IMR-90 (cell line): ENCODE measurements around the gene AP1S1. TPM values are rescaled to one million over a fixed set of nuclear protein-coding genes. Genes with fewer than 3 reads are reported as not detected.
A peak's percentile ranks its signal among the peaks of the same experiment; 100 is the strongest.

Source experiments
- ATAC-seq: fragments of 200-7000 bp; cut with Tn5 transposase; 2 replicates; pipeline ENCODE4 v1.9.1; 2020; ENCODE audit warnings: low read depth, mild to moderate bottlenecking, moderate library complexity
- BruUV-seq: library from RNA; stranded (reverse); fragments of 400-500 nt; replicated peaks from 2 replicates; lab custom pipeline; 2021; lab: Mats Ljungman, UMichigan
- CTCF ChIA-PET: fragments of 300-600 bp; formaldehyde crosslinking; extraction: SDS; loops from one replicate; lab custom pipeline; 2021; ENCODE audit warnings: antibody characterized with exemption; lab: Yijun Ruan, JAX
- POLR2A ChIA-PET: fragments of 300-600 bp; sonication (Branson Sonifier 250); formaldehyde crosslinking; loops from one replicate; lab custom pipeline; 2022; ENCODE audit warnings: antibody characterized with exemption; ENCODE audit not compliant: unreplicated experiment; lab: Charles Lee
- DNase-seq: peaks from one replicate; pipeline ENCODE4 v3.0.0; 2013
- H2AFZ ChIP-seq: replicated peaks from 2 replicates; pipeline ENCODE3; 2013; ENCODE audit warnings: low read length, mild to moderate bottlenecking; ENCODE audit not compliant: poor library complexity
- H2AK5ac ChIP-seq: 2 replicates; pipeline ENCODE4 v1.6.1; 2013; ENCODE audit warnings: low read depth, low read length, inconsistent platforms
- H2AK9ac ChIP-seq: replicated peaks from 2 replicates; pipeline ENCODE3; 2013; ENCODE audit warnings: mild to moderate bottlenecking, low read depth, low read length, moderate library complexity; ENCODE audit not compliant: poor library complexity
- H2BK120ac ChIP-seq: 2 replicates; pipeline ENCODE4 v1.6.1; 2013; ENCODE audit warnings: low read depth, low read length, inconsistent platforms
- H2BK15ac ChIP-seq: 3 replicates; pipeline ENCODE4 v1.6.1; 2013; ENCODE audit warnings: low read depth, low read length, inconsistent platforms
- H2BK20ac ChIP-seq: 2 replicates; pipeline ENCODE4 v1.6.1; 2013; ENCODE audit warnings: low read depth, mild to moderate bottlenecking, inconsistent platforms, low read length, moderate library complexity
- H2BK5ac ChIP-seq: 2 replicates; pipeline ENCODE4 v1.6.1; 2013; ENCODE audit warnings: mild to moderate bottlenecking, low read depth, low read length, inconsistent platforms; ENCODE audit not compliant: poor library complexity, severe bottlenecking
- H3K14ac ChIP-seq: replicated peaks from 2 replicates; pipeline ENCODE4 v1.6.1; 2013; ENCODE audit warnings: low read depth, low read length, inconsistent platforms
- H3K18ac ChIP-seq: 2 replicates; pipeline ENCODE4 v1.6.1; 2013; ENCODE audit warnings: low read depth, low read length, control low read depth
- H3K23ac ChIP-seq: 2 replicates; pipeline ENCODE4 v1.6.1; 2013; ENCODE audit warnings: low read depth, low read length, inconsistent platforms
- H3K27ac ChIP-seq: 2 replicates; pipeline ENCODE4 v1.5.1; 2013; ENCODE audit warnings: mild to moderate bottlenecking, control low read depth, low read length; ENCODE audit not compliant: insufficient read depth
- H3K27me3 ChIP-seq: 2 replicates; pipeline ENCODE4 v1.6.1; 2013; ENCODE audit warnings: low read length; ENCODE audit not compliant: control insufficient read depth, insufficient read depth
- H3K36me3 ChIP-seq: 2 replicates; pipeline ENCODE4 v1.6.1; 2013; ENCODE audit warnings: low read length, mixed read lengths; ENCODE audit not compliant: control insufficient read depth, insufficient read depth
- H3K4ac ChIP-seq: 2 replicates; pipeline ENCODE4 v1.6.1; 2013; ENCODE audit warnings: low read depth, low read length, inconsistent platforms
- H3K4me1 ChIP-seq: 2 replicates; pipeline ENCODE4 v1.6.1; 2013; ENCODE audit warnings: low read length, mixed read lengths; ENCODE audit not compliant: control insufficient read depth, insufficient read depth
- H3K4me2 ChIP-seq: 2 replicates; pipeline ENCODE4 v1.6.1; 2013; ENCODE audit warnings: low read depth, mild to moderate bottlenecking, control low read depth, low read length, moderate library complexity
- H3K4me3 ChIP-seq: 2 replicates; pipeline ENCODE4 v1.5.1; 2013; ENCODE audit warnings: low read depth, mild to moderate bottlenecking, control low read depth, low read length, moderate library complexity; ENCODE audit not compliant: insufficient read depth
- H3K56ac ChIP-seq: 2 replicates; pipeline ENCODE4 v1.6.1; 2013; ENCODE audit warnings: low read length, inconsistent platforms; ENCODE audit not compliant: insufficient read depth; ENCODE audit errors: extremely low read depth
- H3K79me1 ChIP-seq, 2 experiments: 2 replicates each; pipeline ENCODE4 v1.6.1; 2013; ENCODE audit warnings: low read length in 2 of 2, inconsistent platforms in 1 of 2, low read depth in 1 of 2
- H3K9ac ChIP-seq: 2 replicates; pipeline ENCODE4 v1.6.1; 2013; ENCODE audit warnings: low read depth, low read length, control low read depth
- H3K9me1 ChIP-seq: 2 replicates; pipeline ENCODE4 v1.6.1; 2013; ENCODE audit warnings: low read length, inconsistent platforms; ENCODE audit not compliant: insufficient read depth
- H3K9me3 ChIP-seq: 2 replicates; pipeline ENCODE4 v1.6.1; 2013; ENCODE audit warnings: low read length; ENCODE audit not compliant: control insufficient read depth, insufficient read depth
- H4K20me1 ChIP-seq: 2 replicates; pipeline ENCODE4 v1.6.1; 2013; ENCODE audit warnings: low read length, inconsistent platforms; ENCODE audit not compliant: insufficient read depth
- H4K5ac ChIP-seq: 2 replicates; pipeline ENCODE4 v1.6.1; 2013; ENCODE audit warnings: mild to moderate bottlenecking, low read depth, low read length, control low read depth
- H4K8ac ChIP-seq, 2 experiments: 2 replicates each; pipeline ENCODE4 v1.6.1; 2013; ENCODE audit warnings: low read depth in 2 of 2, low read length in 2 of 2, control low read depth in 1 of 2, inconsistent platforms in 1 of 2
- H4K91ac ChIP-seq: 2 replicates; pipeline ENCODE4 v1.6.1; 2013; ENCODE audit warnings: low read depth, low read length, inconsistent platforms; ENCODE audit not compliant: insufficient read depth
- BHLHE40 ChIP-seq: fragments of 150-350 bp; IDR thresholded peaks from 2 replicates; pipeline ENCODE4 v1.6.1; 2016; ENCODE audit warnings: mild to moderate bottlenecking, low read depth, low read length
- CEBPB ChIP-seq: IDR thresholded peaks from 2 replicates; pipeline ENCODE4 v1.6.1; 2012; ENCODE audit warnings: low read depth, low read length, improper control_type of control experiment
- CHD1 ChIP-seq: IDR thresholded peaks from 2 replicates; pipeline ENCODE4 v1.6.1; 2012; ENCODE audit warnings: low read depth, low read length, improper control_type of control experiment
- ELK1 ChIP-seq: fragments of 150-350 bp; IDR thresholded peaks from 2 replicates; pipeline ENCODE4 v1.6.1; 2016; ENCODE audit warnings: low read depth, mild to moderate bottlenecking, low read length, moderate library complexity, borderline replicate concordance
- FOS ChIP-seq: fragments of 150-350 bp; IDR thresholded peaks from 2 replicates; pipeline ENCODE4 v1.6.1; 2016; ENCODE audit warnings: low read depth, low read length
- MAFK ChIP-seq: IDR thresholded peaks from 2 replicates; pipeline ENCODE4 v1.6.1; 2012; ENCODE audit warnings: low read depth, low read length, improper control_type of control experiment
- MAZ ChIP-seq: IDR thresholded peaks from 2 replicates; pipeline ENCODE4 v1.6.1; 2012; ENCODE audit warnings: low read depth, mild to moderate bottlenecking, low read length, improper control_type of control experiment, moderate library complexity, borderline replicate concordance
- MXI1 ChIP-seq: IDR thresholded peaks from 2 replicates; pipeline ENCODE4 v1.6.1; 2012; ENCODE audit warnings: low read depth, mild to moderate bottlenecking, low read length, moderate library complexity, borderline replicate concordance
- NFE2L2 ChIP-seq: fragments of 150-350 bp; IDR thresholded peaks from 2 replicates; pipeline ENCODE4 v1.6.1; 2016; ENCODE audit warnings: low read depth, mild to moderate bottlenecking, low read length
- POLR2A ChIP-seq: IDR thresholded peaks from 2 replicates; pipeline ENCODE4 v1.6.1; 2012; ENCODE audit warnings: mild to moderate bottlenecking, low read depth, low read length
- RAD21 ChIP-seq: IDR thresholded peaks from 2 replicates; pipeline ENCODE4 v1.6.1; 2012; ENCODE audit warnings: low read length, improper control_type of control experiment
- RCOR1 ChIP-seq: IDR thresholded peaks from 2 replicates; pipeline ENCODE4 v1.6.1; 2012; ENCODE audit warnings: mild to moderate bottlenecking, low read length, improper control_type of control experiment; ENCODE audit not compliant: insufficient replicate concordance
- RFX5 ChIP-seq: IDR thresholded peaks from 2 replicates; pipeline ENCODE4 v1.8.0; 2012; ENCODE audit warnings: low read depth, mild to moderate bottlenecking, low read length, moderate library complexity
- SMC3 ChIP-seq: fragments of 150-350 bp; IDR thresholded peaks from 2 replicates; pipeline ENCODE4 v1.6.1; 2016; ENCODE audit warnings: low read depth, mild to moderate bottlenecking, antibody characterized with exemption, low read length, moderate library complexity
- USF2 ChIP-seq: fragments of 150-350 bp; IDR thresholded peaks from 2 replicates; pipeline ENCODE4 v1.6.1; 2017; ENCODE audit warnings: mild to moderate bottlenecking, antibody characterized with exemption, low read length, low read depth
- WGBS, 2 experiments: methylation state at CpG; one replicate each; pipeline versions ENCODE4 v1.1.5 to v1.1.7; 2013; ENCODE audit warnings: missing lambda C conversion rate in 2 of 2; ENCODE audit not compliant: insufficient read length in 1 of 2; ENCODE audit errors: extremely low coverage in 2 of 2; 5-methylcytosine and 5-hydroxymethylcytosine counted together
- dilution Hi-C: fragments of 300-500 bp; cut with HindIII; formaldehyde crosslinking; loops from one replicate; pipeline ENCODE4 v1.14.3; 2018; ENCODE audit warnings: low sequenced_read_pairs; ENCODE audit not compliant: unreplicated experiment
- in situ Hi-C: fragments of 300-500 bp; cut with MboI; formaldehyde crosslinking; loops from 3 replicates; pipeline ENCODE4 v1.14.3; 2019; ENCODE audit warnings: low sequenced_read_pairs, inconsistent platforms, mixed read lengths
- intact Hi-C: fragments of 100-400 bp; cut with micrococcal nuclease; formaldehyde crosslinking; loops from 2 replicates; pipeline ENCODE4 v1.10.0; 2022
- polyA plus RNA-seq, 3 experiments: library from polyadenylated mRNA; depleted of rRNA; stranded (reverse); fragments of >200 nt; gene quantifications; 2 replicates each; pipeline ENCODE4 v1.2.3, GENCODE V29; 2012; ENCODE audit warnings: low replicate concordance in 1 of 3
- total RNA-seq: library from RNA; depleted of rRNA; stranded (reverse); fragments of >200 nt; gene quantifications from 2 replicates; pipeline ENCODE4 v1.2.3, GENCODE V29; 2012
- TF ChIP-seq, protein P1 (sequence below): conservative IDR thresholded peaks from 2 replicates; pipeline ENCODE4 v1.5.1; 2012; ENCODE audit warnings: mild to moderate bottlenecking, low read depth, low read length, improper control_type of control experiment

The AP1S1 gene
- total and polyA plus RNA-seq, 2 of the 4 experiments (the other 2 are of a cell fraction) = 187 to 295 TPM

DNA sequence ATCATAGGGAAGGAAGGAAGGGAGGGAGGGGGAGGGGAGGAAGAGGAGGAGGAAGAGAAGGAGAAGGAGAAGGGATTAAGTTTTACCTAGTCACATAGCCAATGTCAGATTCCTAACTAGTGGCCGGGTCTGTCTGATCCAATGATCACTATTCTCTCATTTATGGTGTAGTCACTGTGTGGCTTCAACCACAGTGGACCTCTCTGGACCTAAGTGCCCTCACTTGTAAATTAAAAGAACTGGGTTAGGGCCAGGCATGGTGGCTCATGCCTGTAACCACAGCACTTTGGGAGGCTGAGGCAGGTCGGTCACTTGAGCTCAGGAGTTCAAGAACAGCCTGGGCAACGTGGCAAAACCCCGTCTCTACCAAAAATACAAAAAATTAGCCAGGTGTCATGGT is 34.0 kb upstream of the AP1S1 start:
- Histone ChIP-seq H2AFZ (peak overlapping the region; percentile 8), H4K5ac (peak overlapping the region; percentile 23; the same call in 1 of the 2 replicates), H3K9me3 (no peaks in the 10 kb centered on the region), H3K27me3 (no peaks in the 10 kb centered on the region), H3K4me3 (no peak overlapping the region), H2BK5ac (peak overlapping the region; percentile 92), H3K23ac (peak overlapping the region; percentile 83; the same call in 1 of the 2 replicates), H3K14ac (peak overlapping the region; percentile 73), H4K91ac (peak overlapping the region; percentile 87), H2AK5ac (peak overlapping the region; percentile 94), H3K27ac (no peak overlapping the region; the same call in 1 of the 2 replicates), H3K18ac (peak overlapping the region; percentile 5; the same call in 1 of the 2 replicates), H3K36me3 (no peaks in the 10 kb centered on the region), H3K4me1 (peaks cover 21% of the 10 kb centered on the region), H3K4me2 (no peak overlapping the region), H3K4ac (peak overlapping the region; percentile 94), H3K79me1 (peaks cover 4 to 35% of the 10 kb centered on the region in 2 experiments; a peak in 2 of 4 replicates), H3K56ac (no peak overlapping the region), H3K9ac (no peak overlapping the region), H2AK9ac (no peak overlapping the region), H4K20me1 (no peaks in the 10 kb centered on the region), H2BK15ac (peak overlapping the region; percentile 91; the same call in 2 of the 3 replicates), H2BK20ac (peak overlapping the region; percentile 97), H4K8ac (peak overlapping the region in 1 of 2 experiments; percentile 82), H2BK120ac (peak overlapping the region; percentile 91), H3K9me1 (peaks cover 26% of the 10 kb centered on the region)
- in situ Hi-C loops (loop anchor here (25.0 kb wide), 1 partner anchor 683 kb away; the partner anchor contains the start of genes MEPCE, PPP1R35 and ZCWPW1), dilution Hi-C loops (no loop called here), intact Hi-C loops (no loop called here)
- POLR2A ChIA-PET = no interaction called here
- BruUV-seq = no TSS peak
- no peak for ATAC-seq
- TF ChIP-seq RFX5 (no peak), MXI1 (no peak), USF2 (no peak), MAZ (no peak), BHLHE40 (no peak), ELK1 (no peak), RCOR1 (no peak), NFE2L2 (no peak), CHD1 (no peak), FOS (no peak), POLR2A (no peak), MAFK (no peak), RAD21 (no peak), SMC3 (no peak), CEBPB (no peak)
- TF ChIP-seq, protein P1, sequence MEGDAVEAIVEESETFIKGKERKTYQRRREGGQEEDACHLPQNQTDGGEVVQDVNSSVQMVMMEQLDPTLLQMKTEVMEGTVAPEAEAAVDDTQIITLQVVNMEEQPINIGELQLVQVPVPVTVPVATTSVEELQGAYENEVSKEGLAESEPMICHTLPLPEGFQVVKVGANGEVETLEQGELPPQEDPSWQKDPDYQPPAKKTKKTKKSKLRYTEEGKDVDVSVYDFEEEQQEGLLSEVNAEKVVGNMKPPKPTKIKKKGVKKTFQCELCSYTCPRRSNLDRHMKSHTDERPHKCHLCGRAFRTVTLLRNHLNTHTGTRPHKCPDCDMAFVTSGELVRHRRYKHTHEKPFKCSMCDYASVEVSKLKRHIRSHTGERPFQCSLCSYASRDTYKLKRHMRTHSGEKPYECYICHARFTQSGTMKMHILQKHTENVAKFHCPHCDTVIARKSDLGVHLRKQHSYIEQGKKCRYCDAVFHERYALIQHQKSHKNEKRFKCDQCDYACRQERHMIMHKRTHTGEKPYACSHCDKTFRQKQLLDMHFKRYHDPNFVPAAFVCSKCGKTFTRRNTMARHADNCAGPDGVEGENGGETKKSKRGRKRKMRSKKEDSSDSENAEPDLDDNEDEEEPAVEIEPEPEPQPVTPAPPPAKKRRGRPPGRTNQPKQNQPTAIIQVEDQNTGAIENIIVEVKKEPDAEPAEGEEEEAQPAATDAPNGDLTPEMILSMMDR = no peak
- WGBS, 2 experiments = no CpG with 5 or more reads among the region's 4 CpGs
- CTCF ChIA-PET = no interaction called here
- DNase-seq = no peak
